Stromal cell of bone marrow (primary cell): ENCODE data around the gene RASEF.
A peak's percentile ranks its signal among the peaks of the same experiment; 100 is the strongest.

Source experiments
- DNase-seq: peaks from one replicate; pipeline ENCODE4 v3.0.0-alpha.2; 2012; ENCODE audit warnings: low read depth

RASEF gene

GRCh38 chr9:83056911-83057310 is 6.0 kb downstream of the RASEF start:
- DNase-seq, result no peak

- DNase-seq, result no peak
These were observed 6.8 kb downstream of the RASEF start for GRCh38 chr9:83056174-83056573.

GRCh38 chr9:83047839-83048775 is 14.8 kb downstream of the RASEF start:
- DNase-seq, result peak; percentile 80

GRCh38 chr9:83043597-83043996 is 19.3 kb downstream of the RASEF start:
- no peak for DNase-seq

- no peak for DNase-seq
These were observed 21.2 kb downstream of the RASEF start for GRCh38 chr9:83041771-83042170.

- no peak for DNase-seq
These were observed 23.6 kb downstream of the RASEF start for GRCh38 chr9:83039303-83039702.

GRCh38 chr9:83036043-83036442 is 26.9 kb downstream of the RASEF start:
- no peak for DNase-seq

GRCh38 chr9:83035143-83035542 is 27.8 kb downstream of the RASEF start:
- DNase-seq, result no peak

GRCh38 chr9:83034587-83034986 is 28.4 kb downstream of the RASEF start:
- no peak for DNase-seq

- no peak for DNase-seq
These were observed 28.9 kb downstream of the RASEF start for GRCh38 chr9:83034026-83034425.

- no peak for DNase-seq
These were observed 30.8 kb downstream of the RASEF start for GRCh38 chr9:83032065-83032625.

- no peak for DNase-seq
These were observed 32.4 kb downstream of the RASEF start for GRCh38 chr9:83030391-83031107.

- no peak for DNase-seq
These were observed 33.3 kb downstream of the RASEF start for GRCh38 chr9:83029531-83030137.

- DNase-seq, result peak; percentile 67
These were observed 35.6 kb downstream of the RASEF start for GRCh38 chr9:83027153-83027891.

GRCh38 chr9:83024506-83025125 is 38.3 kb downstream of the RASEF start:
- DNase-seq, result no peak

GRCh38 chr9:83023151-83023550 is 39.8 kb downstream of the RASEF start:
- no peak for DNase-seq

- no peak for DNase-seq
These were observed 42.1 kb downstream of the RASEF start for GRCh38 chr9:83020864-83021263.

GRCh38 chr9:83020327-83020726 is 42.6 kb downstream of the RASEF start:
- DNase-seq, result no peak

GRCh38 chr9:83019246-83019645 is 43.7 kb downstream of the RASEF start:
- DNase-seq, result no peak

GRCh38 chr9:83015897-83016296 is 47.0 kb downstream of the RASEF start:
- DNase-seq, result no peak

GRCh38 chr9:83013867-83014605 is 48.9 kb downstream of the RASEF start:
- DNase-seq, result peak; percentile 47
